WTC11 (cell line): Measurements from ENCODE around the gene GPC1. TPM values are rescaled to one million over a fixed set of nuclear protein-coding genes. Genes with fewer than 3 reads are reported as not detected.
"Not testable (repeated sequence)": the region's sequence is repeated elsewhere in the genome, so short reads cannot be mapped to it uniquely, and the experiment has no call there.

Experiments
- ATAC-seq: fragments of 200-7000 bp; cut with Tn5 transposase; 2 replicates; pipeline ENCODE4 v1.10.0; 2021; ENCODE audit warnings: mild to moderate bottlenecking, moderate library complexity
- CTCF ChIA-PET: fragments of 300-600 bp; sonication (Branson Sonifier 250); formaldehyde crosslinking; loops from one replicate; lab custom pipeline; 2021; ENCODE audit warnings: antibody characterized with exemption; lab: Charles Lee
- POLR2A ChIA-PET: fragments of 350-600 bp; sonication (Branson Sonifier 250); formaldehyde crosslinking; loops from one replicate; lab custom pipeline; 2021; ENCODE audit warnings: antibody characterized with exemption; lab: Charles Lee
- DNase-seq: peaks from one replicate; pipeline ENCODE4 v3.0.0; 2021; ENCODE audit warnings: low spot score
- H3K27ac Mint-ChIP-seq: 2 replicates; pipeline ENCODE4 v1.8.0; 2021; ENCODE audit warnings: mixed read lengths
- H3K27me3 Mint-ChIP-seq: 2 replicates; pipeline ENCODE4 v1.8.0; 2021; ENCODE audit warnings: low read depth, mild to moderate bottlenecking, moderate library complexity, mixed read lengths
- H3K36me3 Mint-ChIP-seq: 2 replicates; pipeline ENCODE4 v1.8.0; 2021; ENCODE audit warnings: mixed read lengths
- H3K4me1 Mint-ChIP-seq: 2 replicates; pipeline ENCODE4 v1.8.0; 2022; ENCODE audit warnings: mixed read lengths
- H3K4me3 Mint-ChIP-seq: 2 replicates; pipeline ENCODE4 v1.8.0; 2021; ENCODE audit warnings: mild to moderate bottlenecking, moderate library complexity, mixed read lengths
- H3K9me3 Mint-ChIP-seq: 2 replicates; pipeline ENCODE4 v1.8.0; 2021; ENCODE audit warnings: mixed read lengths
- MXD4 ChIP-seq: fragments of 250-450 bp; sonication (Bioruptor Pico); IDR thresholded peaks from 2 replicates; pipeline ENCODE4 v1.8.0; 2021; ENCODE audit warnings: mild to moderate bottlenecking, moderate library complexity, borderline replicate concordance
- NFE2L1 ChIP-seq: sonication (generic); formaldehyde crosslinking; IDR thresholded peaks from 2 replicates; pipeline ENCODE4 v1.8.1; 2023; ENCODE audit warnings: missing genetic modification reagents
- NFYB ChIP-seq: sonication (generic); formaldehyde crosslinking; conservative IDR thresholded peaks from 2 replicates; pipeline ENCODE4 v1.8.0; 2022; ENCODE audit warnings: low read depth, missing genetic modification reagents
- NR2C2 ChIP-seq: sonication (generic); formaldehyde crosslinking; IDR thresholded peaks from 2 replicates; pipeline ENCODE4 v1.8.0; 2022; ENCODE audit warnings: mild to moderate bottlenecking, missing genetic modification reagents
- SMAD3 ChIP-seq: sonication (generic); formaldehyde crosslinking; IDR thresholded peaks from 2 replicates; pipeline ENCODE4 v1.8.0; 2022; ENCODE audit warnings: missing genetic modification reagents, mild to moderate bottlenecking, borderline replicate concordance
- TEAD1 ChIP-seq: sonication (generic); formaldehyde crosslinking; IDR thresholded peaks from 2 replicates; pipeline ENCODE4 v1.8.0; 2022; ENCODE audit warnings: mild to moderate bottlenecking, missing genetic modification reagents
- TEAD4 ChIP-seq: sonication (generic); formaldehyde crosslinking; IDR thresholded peaks from 2 replicates; pipeline ENCODE4 v1.8.0; 2022; ENCODE audit warnings: mild to moderate bottlenecking, missing genetic modification reagents
- ZNF671 ChIP-seq: fragments of 250-450 bp; sonication (Bioruptor Pico); IDR thresholded peaks from 2 replicates; pipeline ENCODE4 v1.8.0; 2021; ENCODE audit warnings: mild to moderate bottlenecking
- total RNA-seq: library from RNA; stranded (reverse); gene quantifications from 3 replicates; pipeline ENCODE4 v1.2.3, GENCODE V29; 2021
- TF ChIP-seq, protein P1 (sequence below): fragments of 250-450 bp; sonication (Bioruptor Pico); IDR thresholded peaks from 2 replicates; pipeline ENCODE4 v1.9.0; 2021; ENCODE audit warnings: moderate library complexity, mild to moderate bottlenecking, inconsistent platforms, borderline replicate concordance
- TF ChIP-seq, protein P2 (sequence below): sonication (generic); formaldehyde crosslinking; IDR thresholded peaks from 2 replicates; pipeline ENCODE4 v1.8.1; 2023; ENCODE audit warnings: mild to moderate bottlenecking, missing genetic modification reagents, moderate library complexity
- TF ChIP-seq, protein P3 (sequence below): sonication (generic); formaldehyde crosslinking; IDR thresholded peaks from 2 replicates; pipeline ENCODE4 v1.8.1; 2023; ENCODE audit warnings: mild to moderate bottlenecking, missing genetic modification reagents, borderline replicate concordance
- TF ChIP-seq, protein P4 (sequence below): sonication (generic); formaldehyde crosslinking; IDR thresholded peaks from 2 replicates; pipeline ENCODE4 v1.8.1; 2022; ENCODE audit warnings: low read depth, missing genetic modification reagents, borderline replicate concordance
- TF ChIP-seq, protein P5 (sequence below): sonication (generic); formaldehyde crosslinking; IDR thresholded peaks from 2 replicates; pipeline ENCODE4 v1.8.1; 2023; ENCODE audit warnings: mild to moderate bottlenecking, missing genetic modification reagents
- TF ChIP-seq, protein P6 (sequence below): fragments of 200-600 bp; IDR thresholded peaks from 2 replicates; pipeline ENCODE4 v1.8.0; 2022; ENCODE audit warnings: antibody characterized with exemption
- TF ChIP-seq, protein P7 (sequence below): sonication (generic); formaldehyde crosslinking; IDR thresholded peaks from 2 replicates; pipeline ENCODE4 v1.8.0; 2022; ENCODE audit warnings: mild to moderate bottlenecking, missing genetic modification reagents

GPC1 gene
- total RNA-seq, 1 experiment from 2014 or later: 41.5 TPM

DNA sequence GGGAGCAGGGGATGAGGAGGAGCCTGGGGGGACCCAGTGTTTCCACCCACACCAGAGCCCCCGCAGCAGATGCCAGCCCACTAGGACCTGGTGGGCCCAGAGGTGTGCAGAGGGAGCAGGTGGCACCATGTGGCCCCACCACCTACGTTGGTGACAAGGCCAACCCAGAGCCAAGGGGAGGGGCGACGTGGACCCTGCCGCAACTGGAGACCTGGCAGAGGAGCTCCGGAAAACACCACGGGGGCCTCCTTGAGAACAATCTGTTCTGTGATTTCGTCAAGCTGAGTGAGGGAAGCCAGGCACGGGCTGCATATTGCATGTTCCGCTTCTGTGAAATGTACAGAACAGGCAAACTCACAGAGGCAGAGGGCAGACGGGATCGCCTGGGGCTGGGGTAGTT lies 49.1 kb upstream of the GPC1 start (continued):
- TF ChIP-seq, protein P1, sequence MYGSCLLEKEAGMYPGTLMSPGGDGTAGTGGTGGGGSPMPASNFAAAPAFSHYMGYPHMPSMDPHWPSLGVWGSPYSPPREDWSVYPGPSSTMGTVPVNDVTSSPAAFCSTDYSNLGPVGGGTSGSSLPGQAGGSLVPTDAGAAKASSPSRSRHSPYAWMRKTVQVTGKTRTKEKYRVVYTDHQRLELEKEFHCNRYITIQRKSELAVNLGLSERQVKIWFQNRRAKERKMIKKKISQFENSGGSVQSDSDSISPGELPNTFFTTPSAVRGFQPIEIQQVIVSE: no peak
- no peak for TF ChIP-seq NR2C2 (CRISPR knock-in tag)
- TF ChIP-seq MXD4: no peak

DNA sequence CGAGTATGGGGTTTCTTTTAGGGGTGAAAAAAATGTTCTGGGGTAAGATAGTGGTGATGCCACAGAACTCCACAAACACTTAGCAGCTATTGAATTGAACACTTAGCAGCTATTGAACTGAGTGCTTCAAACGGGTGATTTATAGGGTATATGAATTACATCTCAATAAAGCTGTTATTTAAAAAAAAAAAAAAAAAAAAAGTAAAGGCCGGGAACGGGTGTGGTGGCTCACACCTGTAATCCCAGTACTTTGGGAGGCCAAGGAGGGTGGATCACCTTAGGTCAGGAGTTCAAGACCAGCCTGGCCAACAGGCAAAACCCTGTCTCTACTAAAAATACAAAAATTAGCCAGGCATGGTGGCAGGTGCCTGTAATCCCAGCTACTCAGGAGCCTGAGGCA lies 48.7 kb upstream of the GPC1 start:
- ChIA-PET CTCF (interaction anchor here (0.6 to 1.6 kb wide), 3 partner anchors 10 to 1243 kb away, joined by 5 to 9 read pairs (median 5); no protein-coding TSS in a partner anchor), POLR2A (interaction anchor here (0.7 kb wide), 1 partner anchor 69 kb away, joined by 4 read pairs; no protein-coding TSS in a partner anchor)
- not testable (repeated sequence) for H3K36me3 Mint-ChIP-seq, H3K4me1 Mint-ChIP-seq, H3K4me3 Mint-ChIP-seq, ATAC-seq, H3K27me3 Mint-ChIP-seq, DNase-seq, H3K9me3 Mint-ChIP-seq, H3K27ac Mint-ChIP-seq

DNA sequence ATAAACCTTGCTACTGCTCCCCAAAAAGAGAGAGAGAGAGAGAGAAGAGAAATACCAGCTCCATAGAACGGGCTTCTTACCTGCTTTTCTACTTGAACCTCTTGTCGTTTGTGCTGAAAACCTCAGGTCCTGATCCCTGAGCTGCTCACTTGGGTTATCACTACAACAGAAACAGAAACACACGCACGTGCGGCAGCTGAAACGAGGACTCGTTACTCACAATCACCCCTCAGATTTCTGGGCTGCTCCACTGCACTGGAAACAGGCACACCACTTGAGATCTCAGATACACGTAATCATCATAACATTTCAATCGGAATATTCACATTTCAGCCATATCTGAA lies 48.2 kb upstream of the GPC1 start:
- Mint-ChIP-seq H3K27ac (no peak overlapping the region), H3K4me1 (no peaks in the 10 kb centered on the region), H3K36me3 (no peaks in the 10 kb centered on the region), H3K9me3 (no peaks in the 10 kb centered on the region), H3K4me3 (no peak overlapping the region), H3K27me3 (no peaks in the 10 kb centered on the region)
- no peak for ATAC-seq
- TF ChIP-seq, protein P2, sequence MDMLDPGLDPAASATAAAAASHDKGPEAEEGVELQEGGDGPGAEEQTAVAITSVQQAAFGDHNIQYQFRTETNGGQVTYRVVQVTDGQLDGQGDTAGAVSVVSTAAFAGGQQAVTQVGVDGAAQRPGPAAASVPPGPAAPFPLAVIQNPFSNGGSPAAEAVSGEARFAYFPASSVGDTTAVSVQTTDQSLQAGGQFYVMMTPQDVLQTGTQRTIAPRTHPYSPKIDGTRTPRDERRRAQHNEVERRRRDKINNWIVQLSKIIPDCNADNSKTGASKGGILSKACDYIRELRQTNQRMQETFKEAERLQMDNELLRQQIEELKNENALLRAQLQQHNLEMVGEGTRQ (CRISPR knock-in tag): no peak
- TF ChIP-seq TEAD4: no peak
- TF ChIP-seq, protein P3, sequence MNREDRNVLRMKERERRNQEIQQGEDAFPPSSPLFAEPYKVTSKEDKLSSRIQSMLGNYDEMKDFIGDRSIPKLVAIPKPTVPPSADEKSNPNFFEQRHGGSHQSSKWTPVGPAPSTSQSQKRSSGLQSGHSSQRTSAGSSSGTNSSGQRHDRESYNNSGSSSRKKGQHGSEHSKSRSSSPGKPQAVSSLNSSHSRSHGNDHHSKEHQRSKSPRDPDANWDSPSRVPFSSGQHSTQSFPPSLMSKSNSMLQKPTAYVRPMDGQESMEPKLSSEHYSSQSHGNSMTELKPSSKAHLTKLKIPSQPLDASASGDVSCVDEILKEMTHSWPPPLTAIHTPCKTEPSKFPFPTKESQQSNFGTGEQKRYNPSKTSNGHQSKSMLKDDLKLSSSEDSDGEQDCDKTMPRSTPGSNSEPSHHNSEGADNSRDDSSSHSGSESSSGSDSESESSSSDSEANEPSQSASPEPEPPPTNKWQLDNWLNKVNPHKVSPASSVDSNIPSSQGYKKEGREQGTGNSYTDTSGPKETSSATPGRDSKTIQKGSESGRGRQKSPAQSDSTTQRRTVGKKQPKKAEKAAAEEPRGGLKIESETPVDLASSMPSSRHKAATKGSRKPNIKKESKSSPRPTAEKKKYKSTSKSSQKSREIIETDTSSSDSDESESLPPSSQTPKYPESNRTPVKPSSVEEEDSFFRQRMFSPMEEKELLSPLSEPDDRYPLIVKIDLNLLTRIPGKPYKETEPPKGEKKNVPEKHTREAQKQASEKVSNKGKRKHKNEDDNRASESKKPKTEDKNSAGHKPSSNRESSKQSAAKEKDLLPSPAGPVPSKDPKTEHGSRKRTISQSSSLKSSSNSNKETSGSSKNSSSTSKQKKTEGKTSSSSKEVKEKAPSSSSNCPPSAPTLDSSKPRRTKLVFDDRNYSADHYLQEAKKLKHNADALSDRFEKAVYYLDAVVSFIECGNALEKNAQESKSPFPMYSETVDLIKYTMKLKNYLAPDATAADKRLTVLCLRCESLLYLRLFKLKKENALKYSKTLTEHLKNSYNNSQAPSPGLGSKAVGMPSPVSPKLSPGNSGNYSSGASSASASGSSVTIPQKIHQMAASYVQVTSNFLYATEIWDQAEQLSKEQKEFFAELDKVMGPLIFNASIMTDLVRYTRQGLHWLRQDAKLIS (CRISPR knock-in tag): no peak
- TF ChIP-seq, protein P4, sequence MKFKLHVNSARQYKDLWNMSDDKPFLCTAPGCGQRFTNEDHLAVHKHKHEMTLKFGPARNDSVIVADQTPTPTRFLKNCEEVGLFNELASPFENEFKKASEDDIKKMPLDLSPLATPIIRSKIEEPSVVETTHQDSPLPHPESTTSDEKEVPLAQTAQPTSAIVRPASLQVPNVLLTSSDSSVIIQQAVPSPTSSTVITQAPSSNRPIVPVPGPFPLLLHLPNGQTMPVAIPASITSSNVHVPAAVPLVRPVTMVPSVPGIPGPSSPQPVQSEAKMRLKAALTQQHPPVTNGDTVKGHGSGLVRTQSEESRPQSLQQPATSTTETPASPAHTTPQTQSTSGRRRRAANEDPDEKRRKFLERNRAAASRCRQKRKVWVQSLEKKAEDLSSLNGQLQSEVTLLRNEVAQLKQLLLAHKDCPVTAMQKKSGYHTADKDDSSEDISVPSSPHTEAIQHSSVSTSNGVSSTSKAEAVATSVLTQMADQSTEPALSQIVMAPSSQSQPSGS (CRISPR knock-in tag): no peak
- TF ChIP-seq ZNF671: no peak
- no peak for TF ChIP-seq NFYB
- CTCF ChIA-PET: interaction anchor here (1.6 kb wide), 1 partner anchor 154 kb away, joined by 9 read pairs; no protein-coding TSS in a partner anchor
- DNase-seq: no peak
- POLR2A ChIA-PET: no interaction called here

DNA sequence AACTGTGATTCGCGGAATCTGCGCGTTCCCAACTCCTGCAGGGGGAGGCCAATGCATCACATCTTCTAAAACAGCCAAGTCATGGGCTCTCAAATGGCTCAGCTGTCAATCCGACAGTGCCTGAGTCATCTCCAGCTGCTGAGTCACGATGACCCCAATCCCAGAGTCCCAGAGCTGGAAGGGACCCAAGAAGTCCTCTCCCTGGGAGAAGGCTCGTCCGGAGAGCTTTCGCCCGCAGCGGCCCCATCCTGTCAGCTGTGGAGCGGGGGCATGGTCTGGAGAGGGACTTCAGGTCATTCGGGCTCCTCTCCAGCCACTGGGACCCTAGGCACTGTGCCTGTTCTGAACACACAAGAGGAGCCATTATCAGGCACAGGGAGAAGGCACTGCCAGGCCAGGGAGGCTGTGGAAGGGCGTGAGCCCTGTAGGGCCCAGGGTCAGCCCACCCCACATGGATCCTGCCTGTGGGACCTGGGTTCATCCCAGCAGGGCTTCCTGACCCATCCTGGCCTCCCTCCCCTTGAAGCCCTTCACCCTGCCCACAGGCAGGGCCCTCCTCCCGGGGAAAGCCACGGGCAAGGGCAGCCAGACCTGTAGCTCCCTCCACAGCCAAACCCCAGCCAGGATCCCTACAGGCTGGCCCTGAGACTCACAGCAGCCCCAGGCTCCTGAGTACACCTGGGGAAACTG lies 47.6 kb upstream of the GPC1 start:
- CTCF ChIA-PET: no interaction called here
- TF ChIP-seq, protein P5, sequence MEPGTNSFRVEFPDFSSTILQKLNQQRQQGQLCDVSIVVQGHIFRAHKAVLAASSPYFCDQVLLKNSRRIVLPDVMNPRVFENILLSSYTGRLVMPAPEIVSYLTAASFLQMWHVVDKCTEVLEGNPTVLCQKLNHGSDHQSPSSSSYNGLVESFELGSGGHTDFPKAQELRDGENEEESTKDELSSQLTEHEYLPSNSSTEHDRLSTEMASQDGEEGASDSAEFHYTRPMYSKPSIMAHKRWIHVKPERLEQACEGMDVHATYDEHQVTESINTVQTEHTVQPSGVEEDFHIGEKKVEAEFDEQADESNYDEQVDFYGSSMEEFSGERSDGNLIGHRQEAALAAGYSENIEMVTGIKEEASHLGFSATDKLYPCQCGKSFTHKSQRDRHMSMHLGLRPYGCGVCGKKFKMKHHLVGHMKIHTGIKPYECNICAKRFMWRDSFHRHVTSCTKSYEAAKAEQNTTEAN (CRISPR knock-in tag): no peak
- no peak for TF ChIP-seq NFE2L1
- TF ChIP-seq TEAD1 (CRISPR knock-in tag): no peak
- TF ChIP-seq SMAD3 (CRISPR knock-in tag): no peak
- TF ChIP-seq, protein P6, sequence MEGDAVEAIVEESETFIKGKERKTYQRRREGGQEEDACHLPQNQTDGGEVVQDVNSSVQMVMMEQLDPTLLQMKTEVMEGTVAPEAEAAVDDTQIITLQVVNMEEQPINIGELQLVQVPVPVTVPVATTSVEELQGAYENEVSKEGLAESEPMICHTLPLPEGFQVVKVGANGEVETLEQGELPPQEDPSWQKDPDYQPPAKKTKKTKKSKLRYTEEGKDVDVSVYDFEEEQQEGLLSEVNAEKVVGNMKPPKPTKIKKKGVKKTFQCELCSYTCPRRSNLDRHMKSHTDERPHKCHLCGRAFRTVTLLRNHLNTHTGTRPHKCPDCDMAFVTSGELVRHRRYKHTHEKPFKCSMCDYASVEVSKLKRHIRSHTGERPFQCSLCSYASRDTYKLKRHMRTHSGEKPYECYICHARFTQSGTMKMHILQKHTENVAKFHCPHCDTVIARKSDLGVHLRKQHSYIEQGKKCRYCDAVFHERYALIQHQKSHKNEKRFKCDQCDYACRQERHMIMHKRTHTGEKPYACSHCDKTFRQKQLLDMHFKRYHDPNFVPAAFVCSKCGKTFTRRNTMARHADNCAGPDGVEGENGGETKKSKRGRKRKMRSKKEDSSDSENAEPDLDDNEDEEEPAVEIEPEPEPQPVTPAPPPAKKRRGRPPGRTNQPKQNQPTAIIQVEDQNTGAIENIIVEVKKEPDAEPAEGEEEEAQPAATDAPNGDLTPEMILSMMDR: no peak
- TF ChIP-seq, protein P7, sequence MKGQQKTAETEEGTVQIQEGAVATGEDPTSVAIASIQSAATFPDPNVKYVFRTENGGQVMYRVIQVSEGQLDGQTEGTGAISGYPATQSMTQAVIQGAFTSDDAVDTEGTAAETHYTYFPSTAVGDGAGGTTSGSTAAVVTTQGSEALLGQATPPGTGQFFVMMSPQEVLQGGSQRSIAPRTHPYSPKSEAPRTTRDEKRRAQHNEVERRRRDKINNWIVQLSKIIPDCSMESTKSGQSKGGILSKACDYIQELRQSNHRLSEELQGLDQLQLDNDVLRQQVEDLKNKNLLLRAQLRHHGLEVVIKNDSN (CRISPR knock-in tag): no peak

More for the DNA sequence above, 47.6 kb upstream of the GPC1 start:
- no peaks in the 10 kb centered on the region for H3K36me3 Mint-ChIP-seq
- no peak overlapping the region for H3K4me3 Mint-ChIP-seq
- H3K9me3 Mint-ChIP-seq: no peaks in the 10 kb centered on the region
- H3K27me3 Mint-ChIP-seq: no peaks in the 10 kb centered on the region
- DNase-seq (no peak), ATAC-seq (no peak)
- POLR2A ChIA-PET: no interaction called here
- no peak overlapping the region for H3K27ac Mint-ChIP-seq
- H3K4me1 Mint-ChIP-seq: peaks cover 4% of the 10 kb centered on the region; the same call in 1 of the 2 replicates
